HT-29 (cell line): Measurements from ENCODE around the gene CARD11. TPM values are rescaled to one million over a fixed set of nuclear protein-coding genes. Genes with fewer than 3 reads are reported as not detected.
"Not testable (repeated sequence)": the region's sequence is repeated elsewhere in the genome, so short reads cannot be mapped to it uniquely, and the experiment has no call there.

ENCODE experiments used
- DNase-seq: peaks from one replicate; pipeline ENCODE4 v3.0.0-alpha.2; 2015; ENCODE audit warnings: low spot score
- total RNA-seq: library from RNA; depleted of rRNA; stranded (reverse); fragments of >200 nt; shearing (Covaris generic); gene quantifications from 2 replicates; pipeline ENCODE4 v1.2.3, GENCODE V29; 2014

CARD11 gene
- total RNA-seq, 1 experiment from 2014 or later, result not detected

DNA sequence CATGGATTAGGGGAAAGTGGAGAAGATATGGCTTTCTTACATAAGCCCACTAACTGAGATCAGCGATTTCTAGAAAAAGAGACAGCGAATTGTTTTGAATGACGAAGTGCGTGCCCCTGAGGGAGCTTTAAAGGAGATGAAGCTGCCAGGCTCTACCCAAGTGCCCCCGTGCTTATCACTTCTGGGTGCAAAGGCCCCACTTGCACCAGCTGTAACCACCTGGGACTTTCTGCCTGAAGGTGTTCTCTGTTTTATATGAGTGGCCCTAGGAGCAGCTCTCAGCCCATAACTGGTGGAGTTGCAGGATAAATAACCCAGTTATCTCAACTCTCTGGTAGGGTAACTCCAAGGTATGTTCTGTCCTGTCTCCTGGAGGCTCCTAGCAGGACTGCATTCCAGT, 20.4 kb upstream of the CARD11 start:
- no peak for DNase-seq

DNA sequence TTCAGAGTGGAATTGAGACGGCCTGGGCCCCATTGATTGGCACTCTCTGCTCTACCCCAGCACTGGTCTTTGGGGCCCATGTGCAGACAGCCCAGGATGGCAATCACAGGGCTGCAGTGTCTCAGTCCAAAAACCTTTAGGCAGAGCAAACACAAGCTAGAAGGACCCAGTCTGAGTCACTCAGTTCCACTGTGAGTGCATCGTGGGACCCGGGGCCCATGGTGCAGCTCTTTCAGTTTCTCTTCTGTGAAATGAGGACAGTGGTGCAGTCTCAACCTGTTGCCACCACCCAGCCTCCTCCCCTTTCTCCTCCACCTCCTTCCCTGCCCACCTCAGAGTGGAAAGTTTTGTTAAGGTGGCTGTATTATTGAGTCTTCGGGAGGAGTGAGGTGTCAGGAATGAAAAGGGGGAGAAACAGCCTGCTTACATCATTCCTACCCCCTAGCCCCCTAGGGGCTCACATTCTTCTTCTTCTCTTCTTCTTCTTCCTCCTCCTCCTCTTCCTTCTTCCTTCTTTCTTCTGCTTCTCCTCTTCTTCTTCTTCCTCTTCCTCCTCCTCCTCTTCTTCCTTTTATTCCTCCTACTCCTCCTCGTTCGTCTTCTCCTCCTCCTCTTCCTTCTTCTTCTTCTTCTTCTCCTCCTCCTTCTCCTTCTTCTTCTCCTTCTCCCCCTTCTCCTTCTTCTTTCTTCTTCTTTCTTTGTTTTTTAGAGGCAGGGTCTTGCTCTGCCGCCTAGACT, 19.5 kb upstream of the CARD11 start:
- no peak for DNase-seq

DNA sequence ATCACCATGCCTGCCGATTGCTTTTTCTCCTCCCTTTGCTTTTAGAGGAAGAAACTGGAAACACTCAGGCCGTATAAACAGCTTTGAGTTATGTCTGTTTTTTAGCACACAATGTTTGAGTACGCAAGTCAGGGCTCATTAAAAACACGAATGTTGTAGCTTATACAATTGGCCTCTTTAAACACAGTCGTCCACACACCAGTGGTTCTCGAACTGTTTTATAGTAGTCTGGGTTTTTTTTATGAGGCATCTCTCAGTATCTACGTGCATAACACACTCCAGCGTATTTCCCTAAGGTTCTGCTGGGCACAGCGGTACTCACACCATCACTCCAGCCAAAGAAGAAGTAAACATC, 13.4 kb upstream of the CARD11 start:
- DNase-seq, result no peak

DNA sequence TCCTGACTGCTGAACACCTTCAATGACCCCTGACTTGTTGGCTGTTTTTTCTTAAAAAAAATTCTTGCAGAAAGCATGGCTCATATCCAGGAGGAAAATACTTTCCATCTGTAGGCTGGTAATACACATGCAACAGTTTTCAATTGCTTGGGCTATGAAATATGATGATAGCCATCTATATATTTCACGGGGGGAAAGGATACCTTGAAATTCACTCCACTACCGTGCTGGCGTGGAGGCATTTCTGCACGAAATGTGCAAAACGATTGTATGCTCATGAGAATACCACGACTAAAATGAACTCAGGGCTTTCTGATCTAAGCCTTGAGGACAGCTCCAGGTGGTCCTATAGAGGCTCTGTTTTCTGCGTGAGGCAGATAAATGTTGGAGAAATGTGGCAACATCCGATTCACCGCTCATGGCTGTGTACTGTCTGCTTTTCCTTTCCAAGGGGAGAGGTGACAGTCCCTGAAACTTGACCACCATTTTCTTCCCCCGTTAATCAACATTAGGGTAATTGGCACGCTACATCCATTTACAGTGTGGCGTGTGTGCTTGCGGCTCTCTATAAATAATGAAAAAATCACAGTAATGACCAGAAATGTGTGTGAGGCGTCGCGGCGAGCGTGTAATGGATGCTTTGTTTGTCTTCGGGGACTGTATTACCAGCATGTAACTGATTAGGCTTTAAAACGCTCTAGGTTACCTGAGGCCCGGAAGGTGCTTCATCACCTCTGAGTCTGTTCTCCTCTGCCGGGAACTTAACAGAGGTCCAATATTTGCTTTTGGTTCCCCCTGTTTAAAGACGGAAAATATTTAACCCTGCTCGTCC, 12.8 kb upstream of the CARD11 start:
- DNase-seq, result no peak

DNA sequence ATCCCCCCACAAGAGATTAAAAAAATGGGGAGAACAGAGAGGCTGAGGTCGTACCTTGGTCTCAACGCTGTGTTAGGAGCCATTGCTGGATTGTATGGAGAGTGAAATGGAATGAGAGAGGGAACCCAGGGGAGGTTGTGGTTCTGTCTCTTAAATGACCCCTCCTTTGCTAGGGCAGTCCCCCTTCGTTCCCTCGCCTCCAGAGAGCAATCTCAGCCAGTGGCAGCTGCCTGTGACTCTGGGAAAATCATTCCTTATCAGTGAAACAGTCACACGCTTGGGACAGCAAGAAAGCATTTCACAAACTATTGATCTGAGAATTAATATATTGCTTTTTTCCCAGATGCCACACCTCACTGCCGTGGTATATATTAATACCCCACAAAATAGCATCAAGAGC, 12.0 kb upstream of the CARD11 start:
- DNase-seq, result no peak

DNA sequence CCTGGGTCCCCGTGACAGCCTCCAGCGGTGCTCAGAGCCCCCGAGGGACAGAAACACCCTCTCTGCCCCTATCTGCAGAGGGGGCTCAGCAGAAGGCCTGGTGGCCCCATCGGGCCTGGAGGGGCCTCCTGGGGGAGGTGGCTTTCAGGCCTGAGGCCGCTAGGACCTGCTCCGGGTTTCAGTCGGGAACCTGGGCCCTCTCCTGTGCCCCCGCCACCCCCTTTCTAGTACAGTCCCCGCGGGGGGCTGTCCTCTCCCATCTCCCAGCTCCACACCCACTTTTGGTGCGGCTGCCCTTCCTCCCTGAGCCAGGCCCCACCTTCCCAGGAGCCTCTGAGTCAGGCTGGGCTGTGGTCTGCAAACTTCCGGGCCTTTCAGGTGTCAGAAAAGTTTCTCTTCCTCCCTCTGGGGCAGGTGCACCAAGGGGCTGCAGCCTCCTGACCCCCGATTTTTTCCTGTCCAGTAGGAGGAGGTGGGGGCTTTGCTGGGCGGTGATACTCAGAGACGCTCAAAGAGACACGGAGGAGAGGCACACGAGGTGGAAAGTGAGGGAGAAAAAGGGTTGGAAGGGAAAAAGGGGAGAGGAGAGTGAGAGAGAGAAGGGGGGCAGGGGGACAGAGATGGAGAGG, 692 bp downstream of the CARD11 start:
- no peak for DNase-seq

DNA sequence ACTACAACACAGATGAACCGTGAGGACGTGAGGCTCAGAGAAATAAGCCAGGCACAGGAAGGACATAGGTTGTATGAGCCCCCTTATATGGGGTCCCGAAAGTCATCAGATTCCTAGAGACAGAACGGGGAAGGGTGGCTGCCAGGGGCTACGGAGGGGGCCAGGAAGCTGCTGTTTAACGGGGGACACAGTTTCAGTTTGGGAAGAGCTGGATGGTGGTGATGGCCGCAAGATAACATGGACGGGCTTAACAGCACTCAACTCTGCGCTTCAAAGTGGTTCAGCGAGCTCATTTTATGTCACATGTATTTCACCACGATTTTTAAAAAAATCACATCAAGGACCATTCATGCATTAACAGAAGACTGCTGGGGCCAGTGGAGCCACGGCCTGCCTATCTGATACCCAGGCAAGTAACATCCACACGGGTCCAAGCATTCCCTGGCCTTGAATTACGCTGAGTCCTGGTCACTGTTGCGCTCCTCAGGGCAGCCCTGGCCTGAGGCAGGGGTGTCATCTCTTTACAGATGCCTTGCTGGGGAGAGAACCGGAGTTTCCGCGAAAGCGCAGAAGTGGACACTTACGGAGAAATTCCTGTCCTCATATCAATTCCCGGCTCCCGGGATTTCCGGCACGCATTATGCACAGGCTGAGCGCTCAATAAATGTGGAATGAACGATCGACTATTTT, 1.5 kb downstream of the CARD11 start:
- no peak for DNase-seq

DNA sequence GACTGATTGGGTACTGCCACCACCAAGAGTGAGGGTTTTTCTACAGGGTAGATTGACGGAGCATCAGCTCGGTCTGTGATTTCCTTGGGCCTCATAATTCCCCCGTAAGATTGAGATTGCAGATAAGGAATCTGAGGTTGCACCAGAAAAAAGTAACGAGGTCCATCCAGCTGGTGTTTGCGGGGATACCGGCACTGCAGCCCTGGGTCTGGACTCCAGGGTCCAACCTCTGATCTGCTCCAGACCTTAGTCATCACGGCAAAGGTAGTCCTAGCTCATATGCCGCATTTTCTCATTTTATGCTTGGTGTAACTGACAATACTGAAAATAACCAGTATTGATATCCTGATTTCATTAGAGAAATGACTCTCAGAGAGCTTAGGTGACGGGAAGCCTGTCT, 3.9 kb downstream of the CARD11 start:
- DNase-seq, result no peak

DNA sequence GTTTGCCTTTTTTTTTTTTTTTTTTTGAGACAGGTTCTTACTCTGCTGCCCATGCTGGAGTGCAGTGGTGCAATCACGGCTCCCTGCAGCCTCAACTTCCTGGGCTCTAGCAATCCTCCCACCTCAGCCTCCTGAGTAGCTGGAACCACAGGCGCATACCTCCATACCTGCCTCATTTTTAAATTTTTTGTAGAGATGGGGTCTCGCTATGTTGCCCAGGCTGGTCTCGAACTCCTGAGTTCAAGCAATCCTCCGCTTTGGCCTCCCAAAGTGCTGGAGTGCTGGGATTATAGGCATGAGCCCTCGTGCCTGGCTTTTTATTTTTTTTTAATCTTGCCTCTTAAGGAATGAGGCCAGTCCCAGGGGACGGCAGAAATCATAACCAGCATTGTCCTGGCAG, 5.7 kb downstream of the CARD11 start:
- not testable (repeated sequence) for DNase-seq

DNA sequence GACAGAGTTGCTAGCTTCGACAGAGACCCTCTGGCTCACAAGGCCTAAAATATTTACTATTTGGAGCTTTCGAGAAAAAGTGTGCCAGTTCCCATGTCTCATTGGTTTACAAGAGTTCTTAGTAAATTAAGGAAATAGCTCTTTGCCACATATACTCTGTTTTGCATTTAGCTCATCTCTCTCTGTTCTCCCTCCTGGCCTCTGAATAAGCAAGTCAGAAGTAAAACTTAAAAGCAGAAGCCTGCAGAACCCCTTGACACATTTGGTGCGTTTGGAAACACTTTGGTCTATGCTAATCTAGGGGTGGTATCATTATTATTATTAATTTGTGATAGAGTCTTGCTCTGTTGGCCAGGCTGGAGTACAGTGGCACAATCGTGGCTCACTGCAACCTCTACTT, 6.4 kb downstream of the CARD11 start:
- no peak for DNase-seq

DNA sequence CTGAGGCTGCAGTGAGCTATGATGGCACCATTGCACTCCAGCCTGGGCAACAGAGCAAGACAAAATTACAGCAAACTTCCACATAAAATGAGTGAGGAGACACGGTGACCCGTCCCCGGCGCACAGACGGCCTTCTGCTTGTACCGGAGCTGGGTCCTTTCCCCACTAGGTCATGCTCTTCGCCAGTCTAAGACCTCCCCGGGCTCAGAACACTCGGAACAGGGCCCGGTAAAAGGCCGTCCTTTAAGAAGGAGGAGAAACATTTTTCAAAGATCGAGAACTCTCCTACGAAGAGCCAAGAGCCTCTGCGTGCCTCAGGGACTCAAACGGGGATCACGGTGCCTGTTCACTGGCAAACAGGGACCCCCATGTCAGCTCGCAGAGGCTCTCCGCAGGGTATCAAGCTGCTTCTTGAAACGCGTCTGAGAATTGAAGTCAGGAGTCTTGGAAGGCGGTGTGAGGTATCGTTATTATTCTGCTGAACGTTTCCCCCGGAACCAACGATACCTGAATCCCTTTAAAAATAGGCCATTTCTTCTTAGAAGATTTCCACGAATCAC, 9.0 kb downstream of the CARD11 start:
- DNase-seq, result no peak

DNA sequence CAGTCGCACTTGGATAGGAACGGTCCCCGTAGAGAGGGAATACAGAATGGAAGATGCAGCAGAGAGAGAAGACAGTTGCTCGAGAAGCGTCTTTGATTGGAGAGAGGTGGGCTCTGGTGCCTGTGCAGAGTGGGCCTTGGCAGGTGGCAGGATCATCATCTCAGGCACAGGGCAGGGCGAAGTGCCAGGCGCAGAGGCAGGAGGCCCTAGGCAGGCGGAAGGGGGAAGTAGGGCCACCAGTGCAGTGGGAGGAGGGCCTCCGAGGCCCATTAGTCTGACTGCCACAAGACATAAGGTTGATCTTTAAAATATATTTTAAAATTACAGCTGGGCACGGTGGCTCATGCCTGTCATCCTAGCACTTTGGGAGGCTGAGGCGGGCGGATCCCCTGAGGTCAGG, 10.1 kb downstream of the CARD11 start:
- DNase-seq, result no peak

DNA sequence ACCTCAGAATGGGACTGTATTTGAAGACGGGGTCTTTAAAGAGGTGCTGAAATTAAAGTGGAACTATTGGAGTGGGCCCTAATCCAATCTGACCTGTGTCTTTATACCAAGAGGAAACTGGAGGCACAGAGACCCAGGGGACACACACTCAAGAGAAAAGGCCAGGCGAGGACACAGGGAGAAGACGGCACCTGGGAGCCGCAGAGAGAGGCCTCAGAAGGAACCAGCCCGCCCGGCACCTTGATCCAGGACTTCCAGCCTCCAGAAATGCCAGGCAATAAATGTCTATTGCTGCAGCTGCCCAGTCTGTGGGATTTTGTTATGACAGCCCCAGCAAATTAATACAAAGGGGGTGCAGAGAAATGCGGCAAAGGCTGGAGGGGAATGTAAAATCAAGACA, 10.5 kb downstream of the CARD11 start:
- no peak for DNase-seq

DNA sequence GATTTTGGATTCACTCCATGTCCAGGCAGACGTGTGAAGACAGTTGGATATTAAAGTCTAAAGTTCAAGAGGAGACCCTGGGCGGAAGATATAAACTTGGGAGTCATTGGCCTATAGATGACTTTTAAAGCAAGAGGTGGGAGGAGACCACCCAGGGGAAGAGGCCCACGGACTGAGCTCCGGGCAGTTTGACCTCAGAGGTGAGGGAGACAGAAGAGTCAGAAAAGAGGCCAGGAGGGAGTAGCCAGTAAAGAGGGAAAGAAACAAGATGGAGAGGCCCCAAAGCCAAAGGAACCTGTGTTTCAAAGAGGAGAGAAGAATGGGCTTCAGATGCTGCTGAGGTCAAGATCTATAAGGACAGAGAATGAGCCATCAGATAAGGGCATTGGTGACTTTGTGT, 11.4 kb downstream of the CARD11 start:
- DNase-seq, result no peak

DNA sequence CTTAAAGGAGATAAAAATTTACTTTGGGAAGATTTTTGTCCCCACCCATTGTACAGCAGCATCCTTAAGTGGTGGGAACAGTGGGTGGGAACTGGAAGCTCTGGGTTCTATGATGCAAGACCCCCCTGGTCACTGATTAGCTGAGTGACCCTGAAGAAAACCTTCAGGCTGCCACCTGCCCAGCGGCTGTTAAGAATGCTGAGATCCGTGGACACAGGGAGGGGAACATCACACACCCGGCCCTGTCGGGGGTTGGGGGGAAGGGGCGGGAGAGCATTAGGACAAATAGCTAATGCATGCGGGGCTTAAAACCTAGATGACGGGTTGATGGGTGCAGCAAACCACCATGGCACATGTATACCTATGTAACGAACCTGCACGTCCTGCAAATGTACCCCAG, 14.5 kb downstream of the CARD11 start:
- no peak for DNase-seq

DNA sequence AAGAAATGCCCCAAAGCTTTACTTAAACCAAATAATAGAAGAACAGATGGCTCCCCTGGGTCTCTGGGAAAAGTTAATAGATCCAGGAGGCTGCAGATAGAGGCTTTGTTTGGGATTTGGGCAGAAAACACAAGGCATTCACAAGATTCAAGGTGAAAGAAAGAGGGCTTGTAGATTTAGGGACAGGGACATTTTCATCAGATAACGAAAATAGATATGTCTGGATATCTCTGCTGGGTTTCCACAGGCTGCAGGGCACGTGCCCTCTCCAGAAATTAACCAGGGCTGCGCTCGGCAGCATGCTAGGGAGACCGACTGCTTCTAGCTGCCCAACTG, 14.9 kb downstream of the CARD11 start:
- no peak for DNase-seq

DNA sequence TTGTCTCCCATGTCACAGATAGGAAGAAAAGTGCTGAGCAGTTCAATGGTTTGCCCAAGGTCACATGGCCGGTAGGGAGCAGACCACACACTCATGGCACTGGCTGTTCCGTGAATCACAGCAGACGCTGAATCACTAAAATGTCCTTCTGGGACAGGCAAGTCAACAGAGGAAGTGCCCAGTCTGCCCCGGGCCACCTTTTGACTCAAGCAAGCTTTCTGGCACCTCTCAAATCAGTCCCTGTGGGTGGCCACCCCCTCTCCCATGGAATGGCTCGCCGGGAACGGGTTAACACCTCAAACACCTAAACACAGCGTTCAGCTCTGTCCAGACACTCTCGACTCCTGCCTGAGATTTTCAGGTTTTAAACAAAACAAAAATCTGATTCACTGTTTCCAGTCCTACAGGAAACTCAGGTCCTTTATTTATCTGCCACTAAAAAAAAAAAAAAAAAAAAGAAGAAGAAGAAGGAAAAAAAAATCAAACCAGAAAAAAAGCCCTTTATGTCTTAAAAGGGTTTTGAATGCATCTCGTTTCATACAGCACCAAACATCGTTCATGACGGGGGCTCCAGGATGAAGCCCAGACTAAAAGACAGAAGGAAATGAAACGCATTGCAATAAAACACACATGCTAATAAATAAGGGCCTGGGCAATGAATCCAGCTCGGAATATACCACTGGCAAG, 15.5 kb downstream of the CARD11 start:
- no peak for DNase-seq

DNA sequence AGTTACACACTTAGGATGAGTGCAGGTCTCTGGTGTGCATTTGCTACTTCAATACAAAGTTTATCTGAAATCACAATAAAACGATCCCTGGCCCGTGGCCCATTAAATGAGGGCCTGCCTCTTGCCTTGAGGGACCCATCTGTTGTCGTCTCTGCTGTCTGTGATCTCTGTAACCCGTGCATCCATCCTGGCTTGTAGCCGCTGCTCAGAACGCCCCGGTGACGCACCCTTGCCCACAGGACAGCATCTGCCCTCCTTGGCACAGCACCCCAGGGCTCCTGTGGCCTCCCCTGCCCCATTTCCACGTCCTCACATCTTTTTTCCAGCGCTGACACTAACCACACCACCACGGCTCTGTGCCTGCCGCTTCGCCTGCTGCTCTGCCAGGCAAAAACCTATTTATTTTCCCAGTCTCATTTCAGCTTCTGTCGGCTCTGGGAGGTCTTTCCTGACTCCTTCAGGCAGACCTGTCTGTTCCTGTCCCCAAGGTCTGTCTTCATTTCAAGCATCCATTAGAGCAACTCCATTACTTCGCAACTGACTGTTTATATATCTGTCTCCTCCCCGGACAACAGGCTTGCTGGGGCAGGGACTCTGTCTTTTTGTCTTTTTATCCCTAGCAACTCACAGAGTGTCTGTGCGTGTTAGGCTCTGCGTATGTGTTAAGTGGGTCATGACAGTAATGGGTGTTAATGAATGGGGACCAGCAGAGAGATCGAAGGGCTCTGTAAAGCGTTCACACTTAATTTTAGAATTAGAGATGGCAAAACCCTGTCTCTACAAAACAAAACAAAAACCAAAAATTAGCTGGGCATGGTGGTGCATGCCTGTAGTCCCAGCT, 16.4 kb downstream of the CARD11 start:
- DNase-seq, result no peak

DNA sequence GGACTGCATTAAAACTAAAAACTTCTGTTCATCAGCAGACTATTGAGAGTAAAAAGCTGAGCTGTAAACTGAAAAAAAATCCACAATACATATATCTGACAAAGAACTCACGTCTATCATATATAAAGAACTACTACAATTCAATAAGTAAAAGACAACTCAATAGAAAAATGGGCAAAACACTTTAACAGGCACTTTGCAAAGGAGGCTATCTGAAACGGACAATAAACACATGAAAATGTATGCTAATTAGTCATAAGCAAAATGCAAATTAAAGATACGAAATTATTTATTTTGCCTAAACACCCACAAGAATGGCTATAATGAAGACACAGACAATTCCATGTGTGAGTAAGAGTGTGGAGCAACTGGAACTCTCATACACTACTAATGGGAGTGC, 18.1 kb downstream of the CARD11 start:
- no peak for DNase-seq

DNA sequence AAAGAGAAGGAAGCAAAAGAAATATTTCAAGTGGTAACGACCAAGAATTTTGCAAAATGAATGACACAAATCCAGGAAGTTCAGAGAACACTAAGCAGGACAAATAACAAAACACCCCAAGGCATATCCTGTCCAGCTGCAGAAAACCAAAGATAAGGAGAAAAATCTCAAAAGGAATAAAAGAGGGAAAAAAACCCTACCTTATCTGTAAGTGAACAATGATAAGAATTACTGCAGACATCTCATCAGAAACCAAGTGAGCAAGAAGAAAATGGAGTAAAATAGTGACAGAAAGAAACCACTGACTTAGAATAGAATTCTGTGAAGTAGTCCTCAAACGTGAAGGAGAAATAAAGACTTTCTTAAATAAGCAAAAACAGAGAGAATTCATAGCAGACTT, 21.8 kb downstream of the CARD11 start:
- no peak for DNase-seq

DNA sequence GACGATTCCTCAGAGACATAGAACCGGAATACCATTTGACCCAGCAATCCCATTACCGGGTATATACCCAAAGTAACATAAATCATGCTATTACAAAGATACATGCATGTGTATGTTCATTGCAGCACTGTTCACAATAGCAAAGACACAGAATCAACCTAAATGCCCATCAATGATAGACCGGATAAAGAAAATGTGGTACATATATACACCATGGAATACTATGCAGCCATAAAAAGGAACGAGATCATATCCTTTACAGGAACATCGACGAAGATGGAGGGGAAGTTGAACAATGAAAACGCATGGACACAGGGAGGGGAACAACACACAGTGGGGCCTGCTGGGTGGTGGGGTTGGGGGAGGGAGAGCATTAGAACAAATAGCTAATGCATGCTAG, 22.4 kb downstream of the CARD11 start:
- DNase-seq, result not testable (repeated sequence)
